Stomach smooth muscle (tissue), 2 donors: ENCODE results near the gene CDK6.
"Not testable (repeated sequence)": the region's sequence is repeated elsewhere in the genome, so short reads cannot be mapped to it uniquely, and the experiment has no call there.

Experiments used
- H3K27ac ChIP-seq: one replicate; pipeline ENCODE4 v1.7.0; 2013; ENCODE audit warnings: mild to moderate bottlenecking, low read length, inconsistent platforms
- H3K27me3 ChIP-seq, 2 donors: one replicate each; pipeline ENCODE4 v1.7.0; 2013; ENCODE audit warnings: low read length in 2 of 2; ENCODE audit not compliant: insufficient read depth in 2 of 2, control insufficient read depth in 1 of 2
- H3K36me3 ChIP-seq, 2 donors: one replicate each; pipeline ENCODE4 v1.7.0; 2013; ENCODE audit warnings: low read length in 2 of 2; ENCODE audit not compliant: control insufficient read depth in 2 of 2, insufficient read depth in 2 of 2
- H3K4me1 ChIP-seq: one replicate; pipeline ENCODE4 v1.7.0; 2013; ENCODE audit warnings: low read length; ENCODE audit not compliant: control insufficient read depth, insufficient read depth
- H3K4me3 ChIP-seq, 2 donors: one replicate each; pipeline ENCODE4 v1.7.0; 2013; ENCODE audit warnings: low read length in 2 of 2
- H3K9ac ChIP-seq, 2 donors: one replicate each; pipeline ENCODE4 v1.7.0; 2013; ENCODE audit warnings: low read length in 2 of 2, mild to moderate bottlenecking in 1 of 2
- H3K9me3 ChIP-seq, 2 donors: one replicate each; pipeline ENCODE4 v1.7.0; 2013; ENCODE audit warnings: low read length in 2 of 2; ENCODE audit not compliant: control insufficient read depth in 2 of 2
- donor health status: healthy.
- donor health status: Pancreatic carcinoma.

Gene CDK6

DNA sequence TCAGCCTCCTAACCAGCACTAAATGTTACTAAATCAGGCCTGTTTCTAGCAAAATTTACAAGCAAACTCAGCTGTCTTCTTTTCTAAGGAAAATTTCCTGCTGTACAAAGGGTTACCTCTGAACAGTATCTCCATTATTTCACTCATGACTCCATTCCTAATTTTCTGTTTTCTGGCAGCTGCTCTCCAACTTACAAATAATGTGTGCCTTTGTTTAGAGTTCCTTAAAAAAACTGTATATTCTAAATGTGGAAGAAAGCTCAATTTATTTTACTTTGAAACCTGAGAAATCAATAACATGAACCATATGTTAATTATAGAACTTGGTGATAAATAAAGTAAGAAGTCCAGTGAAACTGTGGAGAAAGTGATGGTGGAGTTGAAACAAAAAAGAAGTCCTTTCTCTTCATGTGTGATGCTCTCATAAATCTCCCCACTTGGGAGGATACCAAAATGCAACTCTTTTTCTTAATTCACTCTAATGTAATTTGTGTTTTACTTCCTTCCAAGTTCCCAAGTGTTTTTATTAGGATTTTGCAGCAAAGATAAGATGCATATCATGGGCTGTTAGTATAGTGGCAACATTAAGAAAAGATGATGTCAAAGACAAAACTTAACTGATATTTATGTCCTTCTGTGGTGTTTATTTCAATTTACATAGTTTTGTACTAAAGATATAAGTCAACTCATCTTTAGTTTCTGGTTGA lies 74.8 kb downstream of the CDK6 start:
- no peak overlapping the region for H3K4me3 ChIP-seq
- H3K27ac ChIP-seq = no peak overlapping the region
- H3K4me1 ChIP-seq = peaks cover 9% of the 10 kb centered on the region
- H3K27me3 ChIP-seq = no peaks in the 10 kb centered on the region
- no peak overlapping the region for H3K9ac ChIP-seq
- no peaks in the 10 kb centered on the region for H3K9me3 ChIP-seq
- no peaks in the 10 kb centered on the region for H3K36me3 ChIP-seq

GRCh38 chr7:92758796-92759431 lies 77.5 kb downstream of the CDK6 start:
- H3K4me1 ChIP-seq = no peaks in the 10 kb centered on the region
- H3K27ac ChIP-seq = no peak overlapping the region
- no peaks in the 10 kb centered on the region for H3K36me3 ChIP-seq
- no peaks in the 10 kb centered on the region for H3K9me3 ChIP-seq
- no peak overlapping the region for H3K4me3 ChIP-seq
- no peak overlapping the region for H3K9ac ChIP-seq
- no peaks in the 10 kb centered on the region for H3K27me3 ChIP-seq

- not testable (repeated sequence) for H3K36me3 ChIP-seq, H3K4me1 ChIP-seq, H3K27ac ChIP-seq, H3K4me3 ChIP-seq, H3K27me3 ChIP-seq, H3K9ac ChIP-seq, H3K9me3 ChIP-seq
These were observed 79.0 kb downstream of the CDK6 start for GRCh38 chr7:92757311-92757910.

- Histone ChIP-seq H3K36me3 (no peaks in the 10 kb centered on the region), H3K4me1 (no peaks in the 10 kb centered on the region), H3K4me3 (no peak overlapping the region), H3K9ac (no peak overlapping the region), H3K27ac (no peak overlapping the region), H3K9me3 (no peaks in the 10 kb centered on the region), H3K27me3 (no peaks in the 10 kb centered on the region)
These were observed 80.7 kb downstream of the CDK6 start for GRCh38 chr7:92755680-92756079.

GRCh38 chr7:92754919-92755581 lies 81.3 kb downstream of the CDK6 start:
- Histone ChIP-seq H3K27me3 (no peaks in the 10 kb centered on the region), H3K4me3 (no peak overlapping the region), H3K9ac (no peak overlapping the region), H3K9me3 (no peaks in the 10 kb centered on the region), H3K27ac (no peak overlapping the region), H3K36me3 (no peaks in the 10 kb centered on the region), H3K4me1 (no peaks in the 10 kb centered on the region)

DNA sequence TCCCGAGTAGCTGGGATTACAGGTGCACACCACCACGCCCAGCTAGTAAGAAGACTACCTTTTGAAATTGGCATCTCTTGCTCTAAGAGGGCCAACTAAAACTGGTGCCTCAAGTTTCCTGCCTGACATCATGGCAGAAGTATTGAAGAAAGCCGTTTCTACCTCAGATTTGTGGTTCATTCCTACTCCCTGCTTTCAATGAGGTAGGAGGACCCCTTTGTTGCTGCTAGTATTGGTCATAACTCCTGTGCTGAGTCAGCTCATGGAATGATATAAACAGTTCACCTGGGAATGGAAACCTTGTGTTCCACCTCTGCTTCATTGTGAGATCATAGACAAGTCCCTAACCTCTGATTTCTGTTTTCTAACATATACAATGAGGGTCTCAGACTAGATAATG lies 82.8 kb downstream of the CDK6 start:
- H3K4me1 ChIP-seq = no peaks in the 10 kb centered on the region
- no peaks in the 10 kb centered on the region for H3K36me3 ChIP-seq
- no peak overlapping the region for H3K4me3 ChIP-seq
- no peaks in the 10 kb centered on the region for H3K27me3 ChIP-seq
- no peaks in the 10 kb centered on the region for H3K9me3 ChIP-seq
- H3K9ac ChIP-seq = no peak overlapping the region
- no peak overlapping the region for H3K27ac ChIP-seq

DNA sequence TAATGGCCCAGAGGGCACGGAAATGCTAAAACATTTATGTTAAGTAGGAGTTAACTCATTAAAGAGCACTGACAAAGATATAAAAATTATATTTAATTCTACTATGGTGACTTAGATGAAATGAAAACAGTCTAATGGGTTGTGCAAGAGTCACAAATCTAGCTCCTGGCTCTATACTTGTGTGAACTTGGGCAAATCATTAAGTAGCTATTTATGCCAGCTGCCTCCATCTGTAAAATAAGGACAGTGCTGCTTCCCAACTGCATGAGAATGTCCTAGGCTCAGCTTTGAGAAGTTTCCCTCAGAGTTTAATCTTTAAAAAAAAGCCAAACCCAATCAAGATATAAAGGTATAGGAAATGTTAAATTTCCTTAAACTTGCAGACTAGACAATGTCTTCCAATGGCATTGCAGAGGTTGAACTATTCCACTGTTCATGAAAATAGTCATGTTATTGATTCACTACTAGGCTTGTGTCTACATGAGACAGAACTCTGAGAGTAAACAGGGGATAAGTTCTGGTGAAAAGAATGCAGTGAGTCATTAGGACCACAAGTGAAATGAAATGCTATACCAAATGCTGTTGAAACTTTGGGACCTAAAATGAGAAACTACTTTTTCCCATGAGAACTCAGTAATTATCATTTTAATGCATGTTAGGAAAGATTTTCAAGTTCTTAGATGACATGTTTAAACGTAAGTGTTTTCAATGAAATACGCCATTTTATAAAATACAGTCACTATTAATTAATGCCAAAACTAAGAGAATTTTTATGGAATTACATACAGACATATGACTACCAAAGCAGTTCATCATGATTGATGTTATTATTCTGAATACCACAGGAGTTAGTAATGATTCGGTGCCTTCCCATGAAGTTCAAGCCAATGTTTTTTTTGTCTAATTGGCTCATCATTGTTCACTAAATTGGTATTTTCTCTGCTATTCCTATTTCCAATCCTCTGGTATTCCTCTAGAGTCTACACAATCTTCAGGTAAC lies 84.2 kb downstream of the CDK6 start:
- no peak overlapping the region for H3K27ac ChIP-seq
- H3K4me1 ChIP-seq = no peaks in the 10 kb centered on the region
- no peak overlapping the region for H3K4me3 ChIP-seq
- no peaks in the 10 kb centered on the region for H3K27me3 ChIP-seq
- H3K36me3 ChIP-seq = no peaks in the 10 kb centered on the region
- H3K9ac ChIP-seq = no peak overlapping the region
- H3K9me3 ChIP-seq = no peaks in the 10 kb centered on the region

GRCh38 chr7:92750946-92751345 lies 85.4 kb downstream of the CDK6 start:
- no peak overlapping the region for H3K27ac ChIP-seq
- H3K9me3 ChIP-seq = no peaks in the 10 kb centered on the region
- H3K4me1 ChIP-seq = no peaks in the 10 kb centered on the region
- H3K9ac ChIP-seq = no peak overlapping the region
- no peaks in the 10 kb centered on the region for H3K36me3 ChIP-seq
- H3K4me3 ChIP-seq = no peak overlapping the region
- no peaks in the 10 kb centered on the region for H3K27me3 ChIP-seq

GRCh38 chr7:92750447-92750839 lies 85.9 kb downstream of the CDK6 start:
- H3K9me3 ChIP-seq = no peaks in the 10 kb centered on the region
- no peaks in the 10 kb centered on the region for H3K27me3 ChIP-seq
- no peak overlapping the region for H3K4me3 ChIP-seq
- no peaks in the 10 kb centered on the region for H3K4me1 ChIP-seq
- no peak overlapping the region for H3K27ac ChIP-seq
- no peak overlapping the region for H3K9ac ChIP-seq
- H3K36me3 ChIP-seq = no peaks in the 10 kb centered on the region

GRCh38 chr7:92749832-92750446 lies 86.4 kb downstream of the CDK6 start:
- Histone ChIP-seq H3K4me1 (no peaks in the 10 kb centered on the region), H3K27ac (no peak overlapping the region)

More at GRCh38 chr7:92749832-92750446, 86.4 kb downstream of the CDK6 start:
- Histone ChIP-seq H3K4me3 (no peak overlapping the region), H3K9ac (no peak overlapping the region), H3K9me3 (no peaks in the 10 kb centered on the region), H3K27me3 (no peaks in the 10 kb centered on the region), H3K36me3 (no peaks in the 10 kb centered on the region)
